H1 (cell line): Measurements from ENCODE around the gene PDSS1. TPM values are rescaled to one million over a fixed set of nuclear protein-coding genes. Genes with fewer than 3 reads are reported as not detected.

Experiments used
- SP1 ChIP-seq: IDR thresholded peaks from 2 replicates; pipeline ENCODE4 v1.6.1; 2011; ENCODE audit warnings: low read depth, low read length
- YY1 ChIP-seq: IDR thresholded peaks from 2 replicates; pipeline ENCODE4 v1.6.1; 2011; ENCODE audit warnings: low read depth, mild to moderate bottlenecking, low read length
- polyA plus RNA-seq, 7 experiments: library from polyadenylated mRNA; depleted of rRNA in 3 of 7; stranded (reverse) in 5 of 7; unstranded in 2 of 7; fragments of >200 nt in 5 of 7; fragments of 200-250 nt in 2 of 7; gene quantifications; 1 replicate in 5 of 7; 2 replicates in 1 of 7; 4 replicates in 1 of 7; pipeline versions ENCODE4 v1.2.1 to v1.2.3, GENCODE V29; 2011 to 2013; ENCODE audit warnings: missing spikeins in 2 of 7, mixed read lengths in 2 of 7
- total RNA-seq: library from RNA; stranded (reverse); fragmentation: NEBNext Ultra II Directional; extraction: Animal tissue kit (Norgen Biotek cat#: 25700); gene quantifications from 2 replicates; pipeline ENCODE4 v1.2.1, GENCODE V29; 2021
- TF ChIP-seq, protein P1 (sequence below): fragments of 300-600 bp; sonication (generic); IDR thresholded peaks from 2 replicates; pipeline ENCODE4 v1.7.1; 2012; ENCODE audit warnings: low read length, moderate library complexity, mild to moderate bottlenecking, inconsistent platforms; ENCODE audit not compliant: insufficient replicate concordance

Gene PDSS1
- total and polyA plus RNA-seq, 2 of the 8 experiments (the other 6 are each of a cell fraction or from before 2014, with no cell fraction given): 21.3 to 26.0 TPM

DNA sequence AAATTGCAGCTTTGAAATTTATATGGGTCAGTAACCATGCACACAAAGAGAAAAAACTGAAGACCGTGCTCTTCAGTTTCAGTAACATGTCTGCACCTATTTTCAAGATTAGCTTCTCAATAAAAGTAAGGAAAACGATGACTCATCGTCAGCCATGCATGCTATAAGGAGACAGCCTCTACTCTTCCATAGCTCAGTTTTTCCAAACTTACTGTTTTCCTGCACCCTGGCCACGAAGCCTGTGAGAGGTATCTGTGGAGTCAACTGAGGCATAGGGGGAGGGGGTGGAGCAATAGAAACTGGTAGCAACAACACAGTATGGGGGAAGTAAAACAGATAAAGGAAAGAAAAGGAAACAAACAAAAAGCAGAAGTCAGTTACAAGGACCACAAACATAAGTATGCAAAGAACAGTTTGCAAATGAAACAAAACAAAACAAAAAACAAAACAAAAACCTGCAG is 58.0 kb downstream of the PDSS1 start (continued):
- TF ChIP-seq, protein P1, sequence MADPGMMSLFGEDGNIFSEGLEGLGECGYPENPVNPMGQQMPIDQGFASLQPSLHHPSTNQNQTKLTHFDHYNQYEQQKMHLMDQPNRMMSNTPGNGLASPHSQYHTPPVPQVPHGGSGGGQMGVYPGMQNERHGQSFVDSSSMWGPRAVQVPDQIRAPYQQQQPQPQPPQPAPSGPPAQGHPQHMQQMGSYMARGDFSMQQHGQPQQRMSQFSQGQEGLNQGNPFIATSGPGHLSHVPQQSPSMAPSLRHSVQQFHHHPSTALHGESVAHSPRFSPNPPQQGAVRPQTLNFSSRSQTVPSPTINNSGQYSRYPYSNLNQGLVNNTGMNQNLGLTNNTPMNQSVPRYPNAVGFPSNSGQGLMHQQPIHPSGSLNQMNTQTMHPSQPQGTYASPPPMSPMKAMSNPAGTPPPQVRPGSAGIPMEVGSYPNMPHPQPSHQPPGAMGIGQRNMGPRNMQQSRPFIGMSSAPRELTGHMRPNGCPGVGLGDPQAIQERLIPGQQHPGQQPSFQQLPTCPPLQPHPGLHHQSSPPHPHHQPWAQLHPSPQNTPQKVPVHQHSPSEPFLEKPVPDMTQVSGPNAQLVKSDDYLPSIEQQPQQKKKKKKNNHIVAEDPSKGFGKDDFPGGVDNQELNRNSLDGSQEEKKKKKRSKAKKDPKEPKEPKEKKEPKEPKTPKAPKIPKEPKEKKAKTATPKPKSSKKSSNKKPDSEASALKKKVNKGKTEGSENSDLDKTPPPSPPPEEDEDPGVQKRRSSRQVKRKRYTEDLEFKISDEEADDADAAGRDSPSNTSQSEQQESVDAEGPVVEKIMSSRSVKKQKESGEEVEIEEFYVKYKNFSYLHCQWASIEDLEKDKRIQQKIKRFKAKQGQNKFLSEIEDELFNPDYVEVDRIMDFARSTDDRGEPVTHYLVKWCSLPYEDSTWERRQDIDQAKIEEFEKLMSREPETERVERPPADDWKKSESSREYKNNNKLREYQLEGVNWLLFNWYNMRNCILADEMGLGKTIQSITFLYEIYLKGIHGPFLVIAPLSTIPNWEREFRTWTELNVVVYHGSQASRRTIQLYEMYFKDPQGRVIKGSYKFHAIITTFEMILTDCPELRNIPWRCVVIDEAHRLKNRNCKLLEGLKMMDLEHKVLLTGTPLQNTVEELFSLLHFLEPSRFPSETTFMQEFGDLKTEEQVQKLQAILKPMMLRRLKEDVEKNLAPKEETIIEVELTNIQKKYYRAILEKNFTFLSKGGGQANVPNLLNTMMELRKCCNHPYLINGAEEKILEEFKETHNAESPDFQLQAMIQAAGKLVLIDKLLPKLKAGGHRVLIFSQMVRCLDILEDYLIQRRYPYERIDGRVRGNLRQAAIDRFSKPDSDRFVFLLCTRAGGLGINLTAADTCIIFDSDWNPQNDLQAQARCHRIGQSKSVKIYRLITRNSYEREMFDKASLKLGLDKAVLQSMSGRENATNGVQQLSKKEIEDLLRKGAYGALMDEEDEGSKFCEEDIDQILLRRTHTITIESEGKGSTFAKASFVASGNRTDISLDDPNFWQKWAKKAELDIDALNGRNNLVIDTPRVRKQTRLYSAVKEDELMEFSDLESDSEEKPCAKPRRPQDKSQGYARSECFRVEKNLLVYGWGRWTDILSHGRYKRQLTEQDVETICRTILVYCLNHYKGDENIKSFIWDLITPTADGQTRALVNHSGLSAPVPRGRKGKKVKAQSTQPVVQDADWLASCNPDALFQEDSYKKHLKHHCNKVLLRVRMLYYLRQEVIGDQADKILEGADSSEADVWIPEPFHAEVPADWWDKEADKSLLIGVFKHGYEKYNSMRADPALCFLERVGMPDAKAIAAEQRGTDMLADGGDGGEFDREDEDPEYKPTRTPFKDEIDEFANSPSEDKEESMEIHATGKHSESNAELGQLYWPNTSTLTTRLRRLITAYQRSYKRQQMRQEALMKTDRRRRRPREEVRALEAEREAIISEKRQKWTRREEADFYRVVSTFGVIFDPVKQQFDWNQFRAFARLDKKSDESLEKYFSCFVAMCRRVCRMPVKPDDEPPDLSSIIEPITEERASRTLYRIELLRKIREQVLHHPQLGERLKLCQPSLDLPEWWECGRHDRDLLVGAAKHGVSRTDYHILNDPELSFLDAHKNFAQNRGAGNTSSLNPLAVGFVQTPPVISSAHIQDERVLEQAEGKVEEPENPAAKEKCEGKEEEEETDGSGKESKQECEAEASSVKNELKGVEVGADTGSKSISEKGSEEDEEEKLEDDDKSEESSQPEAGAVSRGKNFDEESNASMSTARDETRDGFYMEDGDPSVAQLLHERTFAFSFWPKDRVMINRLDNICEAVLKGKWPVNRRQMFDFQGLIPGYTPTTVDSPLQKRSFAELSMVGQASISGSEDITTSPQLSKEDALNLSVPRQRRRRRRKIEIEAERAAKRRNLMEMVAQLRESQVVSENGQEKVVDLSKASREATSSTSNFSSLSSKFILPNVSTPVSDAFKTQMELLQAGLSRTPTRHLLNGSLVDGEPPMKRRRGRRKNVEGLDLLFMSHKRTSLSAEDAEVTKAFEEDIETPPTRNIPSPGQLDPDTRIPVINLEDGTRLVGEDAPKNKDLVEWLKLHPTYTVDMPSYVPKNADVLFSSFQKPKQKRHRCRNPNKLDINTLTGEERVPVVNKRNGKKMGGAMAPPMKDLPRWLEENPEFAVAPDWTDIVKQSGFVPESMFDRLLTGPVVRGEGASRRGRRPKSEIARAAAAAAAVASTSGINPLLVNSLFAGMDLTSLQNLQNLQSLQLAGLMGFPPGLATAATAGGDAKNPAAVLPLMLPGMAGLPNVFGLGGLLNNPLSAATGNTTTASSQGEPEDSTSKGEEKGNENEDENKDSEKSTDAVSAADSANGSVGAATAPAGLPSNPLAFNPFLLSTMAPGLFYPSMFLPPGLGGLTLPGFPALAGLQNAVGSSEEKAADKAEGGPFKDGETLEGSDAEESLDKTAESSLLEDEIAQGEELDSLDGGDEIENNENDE: peak; percentile 74
- TF ChIP-seq SP1: peak; percentile 47; the same call in 1 of the 2 replicates
- 0 out of 2 replicates have a peak, but pooled peaks have one; percentile 5 for TF ChIP-seq YY1
